Adrenal gland (tissue), 12 donors: Measurements from ENCODE around the gene TOMM40. TPM values are rescaled to one million over a fixed set of nuclear protein-coding genes. Genes with fewer than 3 reads are reported as not detected.

Experiments
- DNase-seq, 7 donors: peaks; one replicate each; pipeline ENCODE4 v3.0.0-alpha.2; 2019 to 2020
- H3K27ac ChIP-seq, 5 donors: fragments of 200-600 bp; sonication (generic) in 4 of 5; 1 replicate in 3 of 5; 2 replicates in 2 of 5; pipeline versions ENCODE4 v1.5.1 to v1.8.0; 2016 to 2020; ENCODE audit warnings: mild to moderate bottlenecking in 1 of 5
- H3K27me3 ChIP-seq: fragments of 200-600 bp; 2 replicates; pipeline ENCODE4 v1.8.0; 2021
- H3K36me3 ChIP-seq, 2 donors: fragments of 200-600 bp; replicated peaks in 1 of 2; 1 replicate in 1 of 2; 2 replicates in 1 of 2; pipeline versions ENCODE4 v1.5.1 to v1.8.0; 2018 to 2022
- H3K4me1 ChIP-seq, 2 donors: fragments of 200-600 bp; replicated peaks in 1 of 2; 1 replicate in 1 of 2; 2 replicates in 1 of 2; pipeline versions ENCODE4 v1.5.1 to v1.8.0; 2018 to 2021
- H3K4me3 ChIP-seq, 4 donors: fragments of 200-600 bp; sonication (generic) in 3 of 4; one replicate each; pipeline ENCODE4 v1.5.1; 2016 to 2018
- H3K9me3 ChIP-seq, 3 donors: fragments of 200-600 bp; sonication (generic) in 1 of 3; replicated peaks in 1 of 3; 1 replicate in 2 of 3; 2 replicates in 1 of 3; pipeline versions ENCODE4 v1.5.1 to v1.8.0; 2016 to 2021
- POLR2A ChIP-seq, 2 donors: fragments of 450-650 bp; IDR thresholded peaks; one replicate each; pipeline ENCODE4 v1.6.1; 2017; ENCODE audit warnings: antibody characterized with exemption in 2 of 2, mild to moderate bottlenecking in 2 of 2, moderate library complexity in 1 of 2
- WGBS, 4 donors: extraction: QIAGEN DNeasy Blood & Tissue Kit in 2 of 4; methylation state at CpG; one replicate each; pipeline versions ENCODE4 v1.1.5 to v1.1.7; 2013 to 2017; 5-methylcytosine and 5-hydroxymethylcytosine counted together
- intact Hi-C, 2 donors: fragments of 100-400 bp; cut with DNase I; formaldehyde crosslinking; loops; one replicate each; pipeline versions ENCODE4 v1.14.1 to v1.15.0; 2022 to 2023
- polyA plus RNA-seq, 3 donors: library from polyadenylated mRNA; stranded (reverse); fragments of 200-250 nt in 2 of 3; fragments of 350-450 nt in 1 of 3; fragmentation: Illumina TruSeq in 1 of 3; extraction: RNeasy Lipid Tissue Mini Kit (QIAGEN cat#74804) in 1 of 3; gene quantifications; one replicate each; pipeline ENCODE4 v1.2.3, GENCODE V29; 2013 to 2014
- total RNA-seq, 9 donors: library from RNA; depleted of rRNA in 4 of 9; stranded (reverse); fragments of >200 nt in 4 of 9; fragments of 120-200 nt in 1 of 9; fragmentation: NEBNext Ultra II Directional in 1 of 9; extraction: Animal tissue kit (Norgen Biotek cat#: 25700) in 1 of 9; gene quantifications; one replicate each; pipeline versions ENCODE4 v1.1.0 to v1.2.4, GENCODE V29; 2013 to 2023
- TF ChIP-seq, protein P1 (sequence below), 6 experiments: fragments of 450-650 bp in 4 of 6; fragments of 200-600 bp in 2 of 6; sonication (generic) in 1 of 6; IDR thresholded peaks; 1 replicate in 5 of 6; 2 replicates in 1 of 6; pipeline versions ENCODE4 v1.5.1 to v1.8.0; 2016 to 2021; ENCODE audit warnings: antibody characterized with exemption in 6 of 6, mild to moderate bottlenecking in 2 of 6, moderate library complexity in 1 of 6
- donor health status: healthy with polysubstance abuse.
- donor health status: Bipolar disorder and iron deficiency.
- donor health status: DM: yes; HTN: yes; CAD: no.
- donor health status: DM: no; HTN: no; CAD: no.
- donor health status: DM: no; HTN: no; CAD: no.
- donor health status: DM: yes; HTN: yes; CAD: no.

TOMM40 gene
- total and polyA plus RNA-seq, 12 donors = 53.1 to 248 (median 68.8) TPM

DNA sequence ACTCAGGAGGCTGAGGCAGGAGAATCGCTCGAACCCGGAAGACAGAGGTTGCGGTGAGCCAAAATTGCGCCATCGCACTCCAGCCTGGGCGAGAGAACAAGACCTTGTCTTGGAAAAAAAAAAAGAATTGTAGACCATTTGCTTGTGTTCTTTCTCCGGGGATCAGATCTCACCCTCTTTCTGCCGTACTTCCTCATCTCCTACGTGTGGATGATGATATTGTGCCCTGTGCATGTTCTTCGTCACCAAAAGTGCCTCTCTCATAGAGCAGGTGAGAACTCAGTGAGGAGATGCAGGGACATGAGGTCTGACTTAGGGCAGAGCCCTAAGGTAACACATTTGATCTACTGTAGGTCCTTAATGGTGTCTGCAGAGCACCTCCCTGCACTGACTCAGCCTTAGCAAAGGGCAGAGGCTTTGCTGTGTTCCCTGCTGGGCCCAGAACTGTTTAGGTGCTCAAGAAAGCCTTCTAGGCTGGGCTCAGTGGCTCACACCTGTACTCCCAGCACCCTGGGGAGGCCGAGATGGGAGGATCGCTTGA lies 56.1 kb downstream of the TOMM40 start:
- intact Hi-C loops = no loop called here
- H3K36me3 ChIP-seq = no peaks in the 10 kb centered on the region
- H3K4me1 ChIP-seq = peaks cover 9 to 16% of the 10 kb centered on the region in 2 donors
- TF ChIP-seq POLR2A (IDR thresholded peaks at IDR 0.05) = no peak
- TF ChIP-seq, protein P1, sequence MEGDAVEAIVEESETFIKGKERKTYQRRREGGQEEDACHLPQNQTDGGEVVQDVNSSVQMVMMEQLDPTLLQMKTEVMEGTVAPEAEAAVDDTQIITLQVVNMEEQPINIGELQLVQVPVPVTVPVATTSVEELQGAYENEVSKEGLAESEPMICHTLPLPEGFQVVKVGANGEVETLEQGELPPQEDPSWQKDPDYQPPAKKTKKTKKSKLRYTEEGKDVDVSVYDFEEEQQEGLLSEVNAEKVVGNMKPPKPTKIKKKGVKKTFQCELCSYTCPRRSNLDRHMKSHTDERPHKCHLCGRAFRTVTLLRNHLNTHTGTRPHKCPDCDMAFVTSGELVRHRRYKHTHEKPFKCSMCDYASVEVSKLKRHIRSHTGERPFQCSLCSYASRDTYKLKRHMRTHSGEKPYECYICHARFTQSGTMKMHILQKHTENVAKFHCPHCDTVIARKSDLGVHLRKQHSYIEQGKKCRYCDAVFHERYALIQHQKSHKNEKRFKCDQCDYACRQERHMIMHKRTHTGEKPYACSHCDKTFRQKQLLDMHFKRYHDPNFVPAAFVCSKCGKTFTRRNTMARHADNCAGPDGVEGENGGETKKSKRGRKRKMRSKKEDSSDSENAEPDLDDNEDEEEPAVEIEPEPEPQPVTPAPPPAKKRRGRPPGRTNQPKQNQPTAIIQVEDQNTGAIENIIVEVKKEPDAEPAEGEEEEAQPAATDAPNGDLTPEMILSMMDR (IDR thresholded peaks at IDR 0.05) = no peak
- H3K9me3 ChIP-seq = no peaks in the 10 kb centered on the region
- no peak for DNase-seq
- 79 to 96% (median 87%) methylated on average over 12 to 13 of the region's 13 CpGs for WGBS, 4 donors
- no peak overlapping the region for H3K4me3 ChIP-seq
- H3K27me3 ChIP-seq = no peaks in the 10 kb centered on the region
- H3K27ac ChIP-seq = no peak overlapping the region

DNA sequence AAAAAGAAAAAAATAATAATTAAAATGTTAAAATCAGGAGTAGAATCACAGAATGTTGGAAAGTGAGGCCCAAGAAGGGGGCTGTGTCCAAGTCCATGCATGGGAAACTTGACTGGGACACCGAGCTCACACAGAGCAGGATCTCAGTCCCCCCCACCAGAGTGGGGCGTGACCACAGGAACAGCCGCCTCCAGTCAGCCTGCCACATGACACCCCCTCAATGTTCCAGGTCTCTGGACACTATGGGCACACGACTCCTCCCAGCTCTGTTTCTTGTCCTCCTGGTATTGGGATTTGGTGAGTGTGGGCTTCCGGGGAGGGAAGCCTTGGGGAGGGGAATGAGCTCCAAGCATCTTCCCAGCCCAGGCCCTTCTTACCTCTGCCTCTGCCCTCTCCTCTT lies 57.2 kb downstream of the TOMM40 start:
- no peak for DNase-seq
- no peak overlapping the region for H3K27ac ChIP-seq
- no peak for TF ChIP-seq POLR2A (IDR thresholded peaks at IDR 0.05)
- TF ChIP-seq, protein P1 (IDR thresholded peaks at IDR 0.05) = no peak
- H3K4me1 ChIP-seq = peaks cover 9 to 16% of the 10 kb centered on the region in 2 donors
- intact Hi-C loops = no loop called here
- no peak overlapping the region for H3K4me3 ChIP-seq
- WGBS, 4 donors = 70 to 90% (median 85%) methylated on average over 4 to 5 of the region's 5 CpGs
- no peaks in the 10 kb centered on the region for H3K27me3 ChIP-seq
- H3K9me3 ChIP-seq = no peaks in the 10 kb centered on the region
- no peaks in the 10 kb centered on the region for H3K36me3 ChIP-seq

DNA sequence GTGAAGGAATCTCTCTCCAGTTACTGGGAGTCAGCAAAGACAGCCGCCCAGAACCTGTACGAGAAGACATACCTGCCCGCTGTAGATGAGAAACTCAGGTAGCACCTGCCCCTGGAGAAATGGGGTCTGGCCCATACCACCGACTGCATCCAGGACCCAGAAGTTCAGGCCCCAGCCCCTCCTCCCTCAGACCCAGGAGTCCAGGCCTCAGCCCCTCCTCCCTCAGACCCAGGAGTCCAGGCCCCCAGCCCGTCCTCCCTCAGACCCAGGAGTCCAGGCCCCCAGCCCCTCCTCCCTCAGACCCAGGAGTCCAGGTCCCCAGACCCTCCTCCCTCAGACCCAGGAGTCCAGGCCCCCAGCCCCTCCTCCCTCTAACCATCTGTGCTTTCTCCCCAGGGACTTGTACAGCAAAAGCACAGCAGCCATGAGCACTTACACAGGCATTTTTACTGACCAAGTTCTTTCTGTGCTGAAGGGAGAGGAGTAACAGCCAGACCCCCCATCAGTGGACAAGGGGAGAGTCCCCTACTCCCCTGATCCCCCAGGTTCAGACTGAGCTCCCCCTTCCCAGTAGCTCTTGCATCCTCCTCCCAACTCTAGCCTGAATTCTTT lies 57.8 kb downstream of the TOMM40 start:
- no peak for DNase-seq
- H3K36me3 ChIP-seq = no peaks in the 10 kb centered on the region
- no peaks in the 10 kb centered on the region for H3K27me3 ChIP-seq
- WGBS, 4 donors = 84 to 90% (median 87%) methylated on average over 3 to 5 of the region's 5 CpGs
- no peaks in the 10 kb centered on the region for H3K9me3 ChIP-seq
- no peak overlapping the region for H3K27ac ChIP-seq
- TF ChIP-seq, protein P1 (IDR thresholded peaks at IDR 0.05) = no peak
- TF ChIP-seq POLR2A (IDR thresholded peaks at IDR 0.05) = no peak
- H3K4me1 ChIP-seq = peaks cover 9 to 21% of the 10 kb centered on the region in 2 donors
- intact Hi-C loops = no loop called here
- H3K4me3 ChIP-seq = no peak overlapping the region

DNA sequence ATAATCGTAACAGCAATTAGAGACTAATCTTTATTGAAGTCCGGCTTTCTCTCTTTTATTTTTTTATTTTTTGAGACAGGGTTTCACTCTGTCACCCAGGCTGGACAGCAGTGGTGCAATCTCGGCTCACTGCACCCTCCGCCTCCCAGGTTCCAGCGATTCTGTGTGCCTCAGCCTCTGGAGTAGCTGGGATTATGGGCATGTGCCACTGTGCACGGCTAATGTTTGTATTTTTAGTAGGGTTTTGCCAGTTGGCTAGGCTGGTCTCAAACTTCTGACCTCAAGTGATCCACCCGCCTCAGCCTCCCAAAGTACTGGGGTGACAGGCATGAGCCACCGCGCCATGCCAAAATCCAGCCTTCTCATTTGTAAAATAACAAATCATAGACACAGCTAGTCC lies 58.5 kb downstream of the TOMM40 start:
- intact Hi-C loops = no loop called here
- Histone ChIP-seq H3K27ac (no peak overlapping the region), H3K36me3 (no peaks in the 10 kb centered on the region), H3K4me1 (peaks cover 9 to 27% of the 10 kb centered on the region in 2 donors), H3K27me3 (no peaks in the 10 kb centered on the region), H3K9me3 (no peaks in the 10 kb centered on the region), H3K4me3 (no peak overlapping the region)
- DNase-seq = no peak
- WGBS, 4 donors = 71 to 92% (median 79%) methylated on average over 9 of the region's 9 CpGs
- no peak for TF ChIP-seq POLR2A (IDR thresholded peaks at IDR 0.05)
- TF ChIP-seq, protein P1 (IDR thresholded peaks at IDR 0.05) = no peak
